Activated T-cell treated with anti-CD3 and anti-CD28 coated beads, Interleukin-2, amount 50 U/mL, for 72 hours (primary cell): ENCODE data around the gene PPP1R3E. TPM values are rescaled to one million over a fixed set of nuclear protein-coding genes. Genes with fewer than 3 reads are reported as not detected.
"Not testable (repeated sequence)": the region's sequence is repeated elsewhere in the genome, so short reads cannot be mapped to it uniquely, and the experiment has no call there.

Experiments used
- ATAC-seq, 2 donors: fragments of 150-1000 bp; cut with Tn5 transposase; replicated peaks in 1 of 2; 2 replicates each; pipeline ENCODE4 v1.10.0; 2021; ENCODE audit warnings: moderate library complexity in 2 of 2, mild to moderate bottlenecking in 1 of 2
- DNase-seq, 2 donors: peaks; one replicate each; pipeline ENCODE4 v3.0.0; 2021 to 2022; ENCODE audit warnings: mixed read lengths in 1 of 2
- H3K27ac Mint-ChIP-seq: one replicate; pipeline ENCODE4 v1.8.0; 2022; ENCODE audit warnings: mild to moderate bottlenecking, moderate library complexity, mixed read lengths
- H3K27me3 Mint-ChIP-seq: one replicate; pipeline ENCODE4 v1.8.0; 2022; ENCODE audit warnings: low read depth, mixed read lengths
- H3K36me3 Mint-ChIP-seq, 2 donors: one replicate each; pipeline ENCODE4 v1.8.0; 2022; ENCODE audit warnings: mixed read lengths in 2 of 2, mild to moderate bottlenecking in 1 of 2; ENCODE audit not compliant: insufficient read depth in 2 of 2
- H3K4me1 Mint-ChIP-seq: one replicate; pipeline ENCODE4 v1.8.0; 2022; ENCODE audit warnings: low read depth, mixed read lengths
- H3K4me3 Mint-ChIP-seq, 2 donors: one replicate each; pipeline ENCODE4 v1.8.0; 2022; ENCODE audit warnings: mild to moderate bottlenecking in 2 of 2, mixed read lengths in 2 of 2, moderate library complexity in 2 of 2
- H3K9me3 Mint-ChIP-seq, 2 donors: one replicate each; pipeline ENCODE4 v1.8.0; 2022; ENCODE audit warnings: mixed read lengths in 2 of 2
- total RNA-seq, 2 donors: library from RNA; stranded (reverse); gene quantifications; one replicate each; pipeline ENCODE4 v1.2.3, GENCODE V29; 2022

The PPP1R3E gene
- total RNA-seq, 2 donors from 2014 or later = 30.2 to 37.4 TPM

- Mint-ChIP-seq H3K36me3 (peaks cover 0 to 3% of the 10 kb centered on the region in 2 donors), H3K4me3 (no peak overlapping the region), H3K27me3 (no peaks in the 10 kb centered on the region), H3K9me3 (no peaks in the 10 kb centered on the region), H3K27ac (no peak overlapping the region), H3K4me1 (peaks cover 5% of the 10 kb centered on the region)
- ATAC-seq = no peak
- DNase-seq = no peak
These were observed 27.2 kb downstream of the PPP1R3E start for GRCh38 chr14:23275412-23275811.

GRCh38 chr14:23269193-23269592 is 33.5 kb downstream of the PPP1R3E start:
- Mint-ChIP-seq H3K27me3 (peaks cover 10% of the 10 kb centered on the region), H3K4me3 (no peak overlapping the region), H3K9me3 (no peaks in the 10 kb centered on the region), H3K4me1 (no peaks in the 10 kb centered on the region), H3K36me3 (no peaks in the 10 kb centered on the region), H3K27ac (no peak overlapping the region)
- DNase-seq = no peak
- ATAC-seq = no peak

- H3K9me3 Mint-ChIP-seq, DNase-seq, H3K27ac Mint-ChIP-seq, H3K36me3 Mint-ChIP-seq, ATAC-seq, H3K4me1 Mint-ChIP-seq, H3K4me3 Mint-ChIP-seq: not testable (repeated sequence)
- peaks cover 50% of the 10 kb centered on the region for H3K27me3 Mint-ChIP-seq
These were observed 41.8 kb downstream of the PPP1R3E start for GRCh38 chr14:23260849-23261248.

GRCh38 chr14:23259426-23259825 is 43.2 kb downstream of the PPP1R3E start:
- H3K36me3 Mint-ChIP-seq = no peaks in the 10 kb centered on the region
- H3K4me1 Mint-ChIP-seq = no peaks in the 10 kb centered on the region
- ATAC-seq (no peak), DNase-seq (no peak)
- H3K9me3 Mint-ChIP-seq = no peaks in the 10 kb centered on the region
- H3K27me3 Mint-ChIP-seq = peaks cover 43% of the 10 kb centered on the region
- no peak overlapping the region for H3K27ac Mint-ChIP-seq
- H3K4me3 Mint-ChIP-seq = no peak overlapping the region

- peaks cover 44% of the 10 kb centered on the region for H3K27me3 Mint-ChIP-seq
- H3K4me1 Mint-ChIP-seq = no peaks in the 10 kb centered on the region
- H3K36me3 Mint-ChIP-seq = no peaks in the 10 kb centered on the region
- H3K4me3 Mint-ChIP-seq = no peak overlapping the region
- DNase-seq (no peak), ATAC-seq (no peak)
- H3K9me3 Mint-ChIP-seq = no peaks in the 10 kb centered on the region
- H3K27ac Mint-ChIP-seq = no peak overlapping the region
These were observed 44.4 kb downstream of the PPP1R3E start for GRCh38 chr14:23258256-23258655.

- DNase-seq = no peak
- Mint-ChIP-seq H3K36me3 (no peaks in the 10 kb centered on the region), H3K4me1 (no peaks in the 10 kb centered on the region), H3K27me3 (peaks cover 21% of the 10 kb centered on the region), H3K4me3 (no peak overlapping the region), H3K9me3 (no peaks in the 10 kb centered on the region), H3K27ac (no peak overlapping the region)
- ATAC-seq = no peak
These were observed 50.0 kb downstream of the PPP1R3E start for GRCh38 chr14:23252420-23253333.

- ATAC-seq (no peak), DNase-seq (no peak)
- H3K27ac Mint-ChIP-seq = no peak overlapping the region
- no peaks in the 10 kb centered on the region for H3K9me3 Mint-ChIP-seq
- H3K4me3 Mint-ChIP-seq = no peak overlapping the region
- no peaks in the 10 kb centered on the region for H3K36me3 Mint-ChIP-seq
- peaks cover 21% of the 10 kb centered on the region for H3K27me3 Mint-ChIP-seq
- H3K4me1 Mint-ChIP-seq = no peaks in the 10 kb centered on the region
These were observed 50.7 kb downstream of the PPP1R3E start for GRCh38 chr14:23252006-23252405.

GRCh38 chr14:23249824-23250223 is 52.8 kb downstream of the PPP1R3E start:
- H3K9me3 Mint-ChIP-seq = no peaks in the 10 kb centered on the region
- H3K27me3 Mint-ChIP-seq = peaks cover 21% of the 10 kb centered on the region
- DNase-seq (no peak), ATAC-seq (no peak)
- H3K27ac Mint-ChIP-seq = no peak overlapping the region
- H3K4me3 Mint-ChIP-seq = no peak overlapping the region
- H3K4me1 Mint-ChIP-seq = no peaks in the 10 kb centered on the region
- H3K36me3 Mint-ChIP-seq = no peaks in the 10 kb centered on the region

- Mint-ChIP-seq H3K9me3 (no peaks in the 10 kb centered on the region), H3K4me3 (no peak overlapping the region), H3K36me3 (no peaks in the 10 kb centered on the region), H3K4me1 (no peaks in the 10 kb centered on the region), H3K27me3 (peaks cover 19% of the 10 kb centered on the region), H3K27ac (no peak overlapping the region)
- DNase-seq (no peak), ATAC-seq (no peak)
These were observed 54.1 kb downstream of the PPP1R3E start for GRCh38 chr14:23248601-23249000.

Other genes with a start within 250 kb of the PPP1R3E start
- gene CDH24, start 245.3 kb downstream of the PPP1R3E start, total RNA-seq = 1 to 10 TPM in 1 of 2 donors, under 1 TPM in 1; 0.82 to 1.5 TPM
- 100 to 1,000 TPM; 162 to 188 TPM for gene ACIN1, start 207.7 kb downstream of the PPP1R3E start, total RNA-seq
- 10 to 100 TPM; 31.3 to 38.5 TPM for gene C14orf119, start 207.4 kb downstream of the PPP1R3E start, total RNA-seq
- not detected for gene CIROP, start 197.9 kb downstream of the PPP1R3E start, total RNA-seq
- under 1 TPM; 0.21 to 0.36 TPM for gene CEBPE, start 183.6 kb downstream of the PPP1R3E start, total RNA-seq
- 1 to 10 TPM in 1 of 2 donors, under 1 TPM in 1; 0.72 to 1.2 TPM for gene SLC7A8, start 119.2 kb downstream of the PPP1R3E start, total RNA-seq
- gene RNF212B, start 64.9 kb downstream of the PPP1R3E start, total RNA-seq = not detected
- 10 to 100 TPM; 11.8 to 12.6 TPM for gene HOMEZ, start 16.7 kb downstream of the PPP1R3E start, total RNA-seq
- gene BCL2L2, start 4.0 kb upstream of the PPP1R3E start, total RNA-seq = 1 to 10 TPM; 2.7 to 3.2 TPM
- gene PABPN1, start 18.6 kb upstream of the PPP1R3E start, total RNA-seq = 100 to 1,000 TPM; 188 to 189 TPM
- gene SLC22A17, start 50.0 kb upstream of the PPP1R3E start, total RNA-seq = 1 to 10 TPM; 6.3 to 8.6 TPM
- gene EFS, start 62.3 kb upstream of the PPP1R3E start, total RNA-seq = under 1 TPM in 1 of 2 donors, not detected in 1; 0.19 TPM
- not detected for gene IL25, start 70.0 kb upstream of the PPP1R3E start, total RNA-seq
- under 1 TPM in 1 of 2 donors, not detected in 1; 0.30 TPM for gene CMTM5, start 74.2 kb upstream of the PPP1R3E start, total RNA-seq
- gene MYH6, start 105.4 kb upstream of the PPP1R3E start, total RNA-seq = 1 to 10 TPM in 1 of 2 donors, under 1 TPM in 1; 0.65 to 2.1 TPM
- under 1 TPM; 0.05 to 0.56 TPM for gene MYH7, start 132.8 kb upstream of the PPP1R3E start, total RNA-seq
- 10 to 100 TPM; 71.0 to 77.6 TPM for gene NGDN, start 166.8 kb upstream of the PPP1R3E start, total RNA-seq
- gene ZFHX2, start 248.9 kb upstream of the PPP1R3E start, total RNA-seq = 1 to 10 TPM; 1.9 to 3.7 TPM